ENCODE measurements around the gene HCN2. TPM values are rescaled to one million over a fixed set of nuclear protein-coding genes. Genes with fewer than 3 reads are reported as not detected.
A peak's percentile ranks its signal among the peaks of the same experiment; 100 is the strongest.

The HCN2 gene
- total RNA-seq, 4 donors from 2014 or later: 0.15 to 0.57 (median 0.29) TPM; not detected in 1

GRCh38 chr19:633786-634639 lies 44.3 kb downstream of the HCN2 start:
- intact Hi-C loops (cut with DNase I): no loop called here
- TF ChIP-seq POLR2A (IDR thresholded peaks at IDR 0.05) (no peak), CTCF (IDR thresholded peaks at IDR 0.05) (no peak)
- no peak for DNase-seq
- Histone ChIP-seq H3K4me3 (peak overlapping the region; percentile 70 to 95 (median 86)), H3K9me3 (no peaks in the 10 kb centered on the region), H3K4me1 (peaks cover 24 to 39% (median 25%) of the 10 kb centered on the region in 3 donors), H3K36me3 (peaks cover 0 to 30% (median 5%) of the 10 kb centered on the region in 3 donors), H3K27ac (peak overlapping the region in 3 of 4 donors; percentile 35 to 89 (median 78)), H3K27me3 (no peaks in the 10 kb centered on the region)
- WGBS, 2 donors: 24 to 32% methylated on average over 19 of the region's 32 CpGs

GRCh38 chr19:634975-635652 lies 45.4 kb downstream of the HCN2 start:
- no peak overlapping the region for H3K27ac ChIP-seq
- TF ChIP-seq POLR2A (IDR thresholded peaks at IDR 0.05) (no peak), CTCF (IDR thresholded peaks at IDR 0.05) (no peak)
- peaks cover 30 to 49% (median 32%) of the 10 kb centered on the region in 3 donors for H3K4me1 ChIP-seq
- no peak for DNase-seq
- no peaks in the 10 kb centered on the region for H3K27me3 ChIP-seq
- H3K4me3 ChIP-seq: no peak overlapping the region
- no peaks in the 10 kb centered on the region for H3K9me3 ChIP-seq
- 90% methylated on average over 12 of the region's 16 CpGs; no CpG with 5 or more reads in 1 of the 2 donors for WGBS, 2 donors
- H3K36me3 ChIP-seq: peaks cover 0 to 19% (median 0%) of the 10 kb centered on the region in 3 donors
- intact Hi-C loops (cut with DNase I): no loop called here

- no peaks in the 10 kb centered on the region for H3K27me3 ChIP-seq
- 52% methylated on average over 6 of the region's 17 CpGs; no CpG with 5 or more reads in 1 of the 2 donors for WGBS, 2 donors
- intact Hi-C loops (cut with DNase I): no loop called here
- H3K36me3 ChIP-seq: no peaks in the 10 kb centered on the region
- H3K4me3 ChIP-seq: peak overlapping the region; percentile 16 to 69 (median 44)
- H3K27ac ChIP-seq: peak overlapping the region in 2 of 4 donors; percentile 25 to 60
- TF ChIP-seq CTCF (IDR thresholded peaks at IDR 0.05) (no peak), POLR2A (IDR thresholded peaks at IDR 0.05) (no peak)
- H3K4me1 ChIP-seq: peaks cover 20 to 39% (median 22%) of the 10 kb centered on the region in 3 donors
- no peak for DNase-seq
- no peaks in the 10 kb centered on the region for H3K9me3 ChIP-seq
These were observed 49.2 kb downstream of the HCN2 start for GRCh38 chr19:638906-639252.

- intact Hi-C loops (cut with DNase I): no loop called here
- Histone ChIP-seq H3K4me3 (peak within 1 kb of the TSS; percentile 32 to 69 (median 44)), H3K27me3 (no peaks in the 10 kb centered on the region), H3K36me3 (peaks cover 0 to 6% (median 0%) of the 10 kb centered on the region in 3 donors), H3K9me3 (no peaks in the 10 kb centered on the region), H3K4me1 (peaks cover 14 to 32% (median 16%) of the 10 kb centered on the region in 3 donors), H3K27ac (peak within 1 kb of the TSS in 3 of 4 donors; percentile 25 to 60 (median 36))
- WGBS, 2 donors: 8 to 12% methylated on average over 17 to 21 of the region's 109 CpGs
- peak; percentile 63 for DNase-seq
- no peak for TF ChIP-seq CTCF (IDR thresholded peaks at IDR 0.05)
- TF ChIP-seq POLR2A (IDR thresholded peaks at IDR 0.05): no peak
These were observed 49.8 kb downstream of the HCN2 start, which contains the start of gene FGF22 for GRCh38 chr19:639253-640160. FGF22 (plus strand) TSS chr19:639879; CDS start chr19:639926, 47 bp downstream.
